WTC11 (cell line): ENCODE data around the gene LBX2. TPM values are rescaled to one million over a fixed set of nuclear protein-coding genes. Genes with fewer than 3 reads are reported as not detected.
A peak's percentile ranks its signal among the peaks of the same experiment; 100 is the strongest.

Experiments
- AR ChIP-seq: fragments of 250-450 bp; sonication (Bioruptor Pico); IDR thresholded peaks from 2 replicates; pipeline ENCODE4 v1.9.0; 2021; ENCODE audit warnings: mild to moderate bottlenecking
- E2F4 ChIP-seq: sonication (generic); formaldehyde crosslinking; IDR thresholded peaks from 2 replicates; pipeline ENCODE4 v1.8.1; 2022; ENCODE audit warnings: low read depth, mild to moderate bottlenecking, moderate library complexity, missing genetic modification reagents, borderline replicate concordance
- ESRRA ChIP-seq: sonication (generic); formaldehyde crosslinking; IDR thresholded peaks from 2 replicates; pipeline ENCODE4 v1.8.1; 2022; ENCODE audit warnings: mild to moderate bottlenecking, missing genetic modification reagents, borderline replicate concordance
- FOXP1 ChIP-seq: sonication (generic); formaldehyde crosslinking; IDR thresholded peaks from 2 replicates; pipeline ENCODE4 v1.8.0; 2022; ENCODE audit warnings: missing genetic modification reagents, mild to moderate bottlenecking, moderate library complexity, borderline replicate concordance
- MYBL2 ChIP-seq: sonication (generic); formaldehyde crosslinking; IDR thresholded peaks from 2 replicates; pipeline ENCODE4 v1.8.1; 2023; ENCODE audit warnings: mild to moderate bottlenecking, moderate library complexity, missing genetic modification reagents
- NR2C2 ChIP-seq: sonication (generic); formaldehyde crosslinking; IDR thresholded peaks from 2 replicates; pipeline ENCODE4 v1.8.0; 2022; ENCODE audit warnings: mild to moderate bottlenecking, missing genetic modification reagents
- SP1 ChIP-seq: sonication (generic); formaldehyde crosslinking; conservative IDR thresholded peaks from 2 replicates; pipeline ENCODE4 v1.8.1; 2022; ENCODE audit warnings: missing genetic modification reagents
- TEAD4 ChIP-seq: sonication (generic); formaldehyde crosslinking; IDR thresholded peaks from 2 replicates; pipeline ENCODE4 v1.8.0; 2022; ENCODE audit warnings: mild to moderate bottlenecking, missing genetic modification reagents
- TP53 ChIP-seq: sonication (generic); formaldehyde crosslinking; IDR thresholded peaks from 2 replicates; pipeline ENCODE4 v1.8.1; 2023; ENCODE audit warnings: mild to moderate bottlenecking, missing genetic modification reagents
- ZNF317 ChIP-seq: sonication (generic); formaldehyde crosslinking; IDR thresholded peaks from 2 replicates; pipeline ENCODE4 v1.8.1; 2023; ENCODE audit warnings: low read depth, mild to moderate bottlenecking, moderate library complexity, missing genetic modification reagents, borderline replicate concordance
- total RNA-seq: library from RNA; stranded (reverse); gene quantifications from 3 replicates; pipeline ENCODE4 v1.2.3, GENCODE V29; 2021
- TF ChIP-seq, protein P1 (sequence below): sonication (generic); formaldehyde crosslinking; IDR thresholded peaks from 2 replicates; pipeline ENCODE4 v1.8.0; 2022; ENCODE audit warnings: mild to moderate bottlenecking, missing genetic modification reagents
- TF ChIP-seq, protein P2 (sequence below): sonication (generic); formaldehyde crosslinking; IDR thresholded peaks from 2 replicates; pipeline ENCODE4 v1.8.0; 2022; ENCODE audit warnings: mild to moderate bottlenecking, missing genetic modification reagents
- TF ChIP-seq, protein P3 (sequence below): sonication (generic); formaldehyde crosslinking; IDR thresholded peaks from 2 replicates; pipeline ENCODE4 v1.8.1; 2023; ENCODE audit warnings: mild to moderate bottlenecking, missing genetic modification reagents
- TF ChIP-seq, protein P4 (sequence below): sonication (generic); formaldehyde crosslinking; IDR thresholded peaks from 2 replicates; pipeline ENCODE4 v1.8.0; 2023; ENCODE audit warnings: mild to moderate bottlenecking, missing genetic modification reagents
- TF ChIP-seq, protein P5 (sequence below): sonication (generic); formaldehyde crosslinking; IDR thresholded peaks from 2 replicates; pipeline ENCODE4 v1.8.1; 2022; ENCODE audit warnings: mild to moderate bottlenecking, moderate library complexity, missing genetic modification reagents

LBX2 gene
- total RNA-seq, 1 experiment from 2014 or later = 1.0 TPM

DNA sequence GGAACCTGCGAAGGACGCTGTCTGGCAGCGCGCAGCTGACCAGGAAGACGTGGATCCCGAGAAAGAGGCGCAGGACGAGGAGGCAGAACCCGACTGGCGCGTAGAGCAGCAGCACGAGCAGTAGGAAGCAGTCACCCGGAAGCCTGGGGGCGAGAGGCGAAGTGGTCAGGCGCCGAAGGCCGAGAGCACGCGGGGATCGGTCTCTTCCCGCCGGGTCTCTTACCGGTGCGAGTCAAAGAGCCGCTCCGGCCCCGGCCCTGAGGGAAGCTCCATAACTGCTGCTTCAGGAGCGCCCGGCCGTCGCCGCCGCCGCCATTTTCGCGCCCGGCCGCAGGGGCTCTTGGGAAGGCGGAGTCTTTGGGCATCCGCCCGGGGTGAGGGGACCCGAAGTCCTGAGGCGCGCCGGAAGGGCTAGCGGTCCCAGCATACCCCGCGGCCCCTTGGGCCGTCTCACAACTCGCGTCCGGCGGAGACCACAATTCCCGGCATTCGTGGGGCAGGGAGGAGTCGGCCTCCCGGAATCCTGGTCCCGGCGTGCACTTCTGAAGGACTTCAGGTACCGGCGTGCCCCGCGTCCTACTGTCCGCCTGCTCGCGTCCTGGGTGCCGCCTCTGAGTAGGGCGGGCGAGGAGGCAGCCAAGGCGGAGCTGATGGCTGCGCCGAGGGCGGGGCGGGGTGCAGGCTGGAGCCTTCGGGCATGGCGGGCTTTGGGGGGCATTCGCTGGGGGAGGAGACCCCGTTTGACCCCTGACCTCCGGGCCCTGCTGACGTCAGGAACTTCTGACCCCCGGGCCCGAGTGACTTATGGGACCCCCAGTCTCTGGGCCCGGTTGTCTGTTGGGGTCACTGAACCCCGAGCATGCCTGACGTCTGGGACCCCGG lies 30.2 kb upstream of the LBX2 start, which contains the start of the genes AUP1 and HTRA2 (continued):
- TF ChIP-seq, protein P1, sequence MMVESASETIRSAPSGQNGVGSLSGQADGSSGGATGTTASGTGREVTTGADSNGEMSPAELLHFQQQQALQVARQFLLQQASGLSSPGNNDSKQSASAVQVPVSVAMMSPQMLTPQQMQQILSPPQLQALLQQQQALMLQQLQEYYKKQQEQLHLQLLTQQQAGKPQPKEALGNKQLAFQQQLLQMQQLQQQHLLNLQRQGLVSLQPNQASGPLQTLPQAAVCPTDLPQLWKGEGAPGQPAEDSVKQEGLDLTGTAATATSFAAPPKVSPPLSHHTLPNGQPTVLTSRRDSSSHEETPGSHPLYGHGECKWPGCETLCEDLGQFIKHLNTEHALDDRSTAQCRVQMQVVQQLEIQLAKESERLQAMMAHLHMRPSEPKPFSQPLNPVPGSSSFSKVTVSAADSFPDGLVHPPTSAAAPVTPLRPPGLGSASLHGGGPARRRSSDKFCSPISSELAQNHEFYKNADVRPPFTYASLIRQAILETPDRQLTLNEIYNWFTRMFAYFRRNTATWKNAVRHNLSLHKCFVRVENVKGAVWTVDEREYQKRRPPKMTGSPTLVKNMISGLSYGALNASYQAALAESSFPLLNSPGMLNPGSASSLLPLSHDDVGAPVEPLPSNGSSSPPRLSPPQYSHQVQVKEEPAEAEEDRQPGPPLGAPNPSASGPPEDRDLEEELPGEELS (CRISPR knock-in tag) = 0 out of 2 replicates have a peak, but pooled peaks have one; percentile 66
- TF ChIP-seq, protein P2, sequence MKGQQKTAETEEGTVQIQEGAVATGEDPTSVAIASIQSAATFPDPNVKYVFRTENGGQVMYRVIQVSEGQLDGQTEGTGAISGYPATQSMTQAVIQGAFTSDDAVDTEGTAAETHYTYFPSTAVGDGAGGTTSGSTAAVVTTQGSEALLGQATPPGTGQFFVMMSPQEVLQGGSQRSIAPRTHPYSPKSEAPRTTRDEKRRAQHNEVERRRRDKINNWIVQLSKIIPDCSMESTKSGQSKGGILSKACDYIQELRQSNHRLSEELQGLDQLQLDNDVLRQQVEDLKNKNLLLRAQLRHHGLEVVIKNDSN (CRISPR knock-in tag) = 0 out of 2 replicates have a peak, but pooled peaks have one; percentile 23
- peak; percentile 53; the same call in 1 of the 2 replicates for TF ChIP-seq ESRRA (CRISPR knock-in tag)
- TF ChIP-seq, protein P3, sequence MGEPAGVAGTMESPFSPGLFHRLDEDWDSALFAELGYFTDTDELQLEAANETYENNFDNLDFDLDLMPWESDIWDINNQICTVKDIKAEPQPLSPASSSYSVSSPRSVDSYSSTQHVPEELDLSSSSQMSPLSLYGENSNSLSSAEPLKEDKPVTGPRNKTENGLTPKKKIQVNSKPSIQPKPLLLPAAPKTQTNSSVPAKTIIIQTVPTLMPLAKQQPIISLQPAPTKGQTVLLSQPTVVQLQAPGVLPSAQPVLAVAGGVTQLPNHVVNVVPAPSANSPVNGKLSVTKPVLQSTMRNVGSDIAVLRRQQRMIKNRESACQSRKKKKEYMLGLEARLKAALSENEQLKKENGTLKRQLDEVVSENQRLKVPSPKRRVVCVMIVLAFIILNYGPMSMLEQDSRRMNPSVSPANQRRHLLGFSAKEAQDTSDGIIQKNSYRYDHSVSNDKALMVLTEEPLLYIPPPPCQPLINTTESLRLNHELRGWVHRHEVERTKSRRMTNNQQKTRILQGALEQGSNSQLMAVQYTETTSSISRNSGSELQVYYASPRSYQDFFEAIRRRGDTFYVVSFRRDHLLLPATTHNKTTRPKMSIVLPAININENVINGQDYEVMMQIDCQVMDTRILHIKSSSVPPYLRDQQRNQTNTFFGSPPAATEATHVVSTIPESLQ (CRISPR knock-in tag) = no peak
- TF ChIP-seq FOXP1 (CRISPR knock-in tag) = peak; percentile 11; the same call in 1 of the 2 replicates
- 0 out of 2 replicates have a peak, but pooled peaks have one; percentile 38 for TF ChIP-seq ZNF317 (CRISPR knock-in tag)
- no peak for TF ChIP-seq E2F4 (CRISPR knock-in tag)
- TF ChIP-seq SP1 = peak; percentile 95
- TF ChIP-seq TP53 = peak; percentile 66
- peak; percentile 76 for TF ChIP-seq NR2C2 (CRISPR knock-in tag)
- no peak for TF ChIP-seq AR (CRISPR knock-in tag)
- TF ChIP-seq, protein P4, sequence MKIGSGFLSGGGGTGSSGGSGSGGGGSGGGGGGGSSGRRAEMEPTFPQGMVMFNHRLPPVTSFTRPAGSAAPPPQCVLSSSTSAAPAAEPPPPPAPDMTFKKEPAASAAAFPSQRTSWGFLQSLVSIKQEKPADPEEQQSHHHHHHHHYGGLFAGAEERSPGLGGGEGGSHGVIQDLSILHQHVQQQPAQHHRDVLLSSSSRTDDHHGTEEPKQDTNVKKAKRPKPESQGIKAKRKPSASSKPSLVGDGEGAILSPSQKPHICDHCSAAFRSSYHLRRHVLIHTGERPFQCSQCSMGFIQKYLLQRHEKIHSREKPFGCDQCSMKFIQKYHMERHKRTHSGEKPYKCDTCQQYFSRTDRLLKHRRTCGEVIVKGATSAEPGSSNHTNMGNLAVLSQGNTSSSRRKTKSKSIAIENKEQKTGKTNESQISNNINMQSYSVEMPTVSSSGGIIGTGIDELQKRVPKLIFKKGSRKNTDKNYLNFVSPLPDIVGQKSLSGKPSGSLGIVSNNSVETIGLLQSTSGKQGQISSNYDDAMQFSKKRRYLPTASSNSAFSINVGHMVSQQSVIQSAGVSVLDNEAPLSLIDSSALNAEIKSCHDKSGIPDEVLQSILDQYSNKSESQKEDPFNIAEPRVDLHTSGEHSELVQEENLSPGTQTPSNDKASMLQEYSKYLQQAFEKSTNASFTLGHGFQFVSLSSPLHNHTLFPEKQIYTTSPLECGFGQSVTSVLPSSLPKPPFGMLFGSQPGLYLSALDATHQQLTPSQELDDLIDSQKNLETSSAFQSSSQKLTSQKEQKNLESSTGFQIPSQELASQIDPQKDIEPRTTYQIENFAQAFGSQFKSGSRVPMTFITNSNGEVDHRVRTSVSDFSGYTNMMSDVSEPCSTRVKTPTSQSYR = no peak
- 0 out of 2 replicates have a peak, but pooled peaks have one; percentile 2 for TF ChIP-seq MYBL2 (CRISPR knock-in tag)
- TF ChIP-seq, protein P5, sequence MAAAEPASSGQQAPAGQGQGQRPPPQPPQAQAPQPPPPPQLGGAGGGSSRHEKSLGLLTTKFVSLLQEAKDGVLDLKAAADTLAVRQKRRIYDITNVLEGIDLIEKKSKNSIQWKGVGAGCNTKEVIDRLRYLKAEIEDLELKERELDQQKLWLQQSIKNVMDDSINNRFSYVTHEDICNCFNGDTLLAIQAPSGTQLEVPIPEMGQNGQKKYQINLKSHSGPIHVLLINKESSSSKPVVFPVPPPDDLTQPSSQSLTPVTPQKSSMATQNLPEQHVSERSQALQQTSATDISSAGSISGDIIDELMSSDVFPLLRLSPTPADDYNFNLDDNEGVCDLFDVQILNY (CRISPR knock-in tag) = peak; percentile 71; the same call in 1 of the 2 replicates
- 0 out of 2 replicates have a peak, but pooled peaks have one; percentile 67 for TF ChIP-seq TEAD4 (CRISPR knock-in tag)
- TF ChIP-seq, all 79 proteins: peak for 24
